HG02885 (cell line): ENCODE measurements around the gene SOCS1.
"Not testable (repeated sequence)": the region's sequence is repeated elsewhere in the genome, so short reads cannot be mapped to it uniquely, and the experiment has no call there.

Experiments
- ATAC-seq: cut with Tn5 transposase; IDR thresholded peaks from one replicate; pipeline ENCODE4 v1.9.1; 2021; ENCODE audit warnings: mild to moderate bottlenecking; ENCODE audit not compliant: unreplicated experiment, poor library complexity

Gene SOCS1

DNA sequence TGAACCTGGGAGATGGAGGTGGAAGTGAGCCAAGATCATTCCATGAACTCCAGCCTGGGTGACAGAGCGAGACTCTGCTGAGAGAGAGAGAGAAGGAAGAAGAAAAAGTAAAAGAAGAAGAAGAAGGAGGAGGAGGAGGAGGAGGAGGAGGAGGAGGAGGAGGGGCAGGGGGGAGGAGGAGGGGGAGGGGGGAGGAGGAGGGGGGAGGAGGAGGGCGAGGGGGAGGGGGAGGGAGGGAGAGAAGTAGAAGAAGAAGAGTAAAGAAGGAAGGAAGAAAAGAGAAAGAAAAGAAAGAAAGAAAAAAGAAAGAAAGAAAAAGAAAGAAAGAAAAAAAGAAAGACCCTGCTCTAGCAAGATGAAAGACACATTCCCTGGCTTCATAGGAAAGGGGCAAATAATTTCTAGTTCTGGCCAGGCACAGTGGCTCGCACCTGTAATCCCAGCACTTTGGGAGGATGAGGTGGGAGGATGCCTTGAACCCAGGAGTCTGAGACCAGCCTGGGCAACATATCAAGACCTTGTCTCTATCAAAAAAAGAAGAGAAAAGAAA lies 23.6 kb downstream of the SOCS1 start:
- no peak for ATAC-seq

DNA sequence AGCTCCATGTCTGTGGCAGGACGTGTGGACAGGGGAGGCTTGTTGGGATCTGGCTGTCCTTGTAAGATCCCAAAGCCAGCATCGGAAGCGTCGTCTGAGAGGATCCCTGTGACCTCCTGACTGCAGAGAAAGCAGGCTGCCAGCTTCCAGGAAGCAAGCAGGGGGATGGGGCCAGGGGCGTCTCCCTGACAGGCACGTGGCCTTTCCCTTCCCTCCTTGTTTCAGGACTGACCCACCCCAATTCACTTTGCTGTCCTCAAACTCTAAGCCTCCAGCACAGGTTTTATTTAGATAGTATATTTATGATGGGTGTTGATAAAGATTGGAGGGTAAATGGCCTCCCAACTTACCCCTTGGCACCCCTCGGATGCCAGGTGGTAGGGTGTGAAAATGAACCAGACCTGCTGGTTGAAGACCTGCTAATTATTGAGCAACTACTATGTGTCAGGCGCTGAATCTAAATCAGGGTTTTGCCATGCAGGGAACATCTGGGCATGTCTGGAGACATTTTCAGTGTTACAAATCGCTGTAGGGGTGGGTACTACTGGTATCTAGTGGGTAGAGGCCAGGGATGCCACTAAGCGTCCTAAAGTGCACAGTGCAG lies 24.5 kb downstream of the SOCS1 start:
- ATAC-seq = no peak

DNA sequence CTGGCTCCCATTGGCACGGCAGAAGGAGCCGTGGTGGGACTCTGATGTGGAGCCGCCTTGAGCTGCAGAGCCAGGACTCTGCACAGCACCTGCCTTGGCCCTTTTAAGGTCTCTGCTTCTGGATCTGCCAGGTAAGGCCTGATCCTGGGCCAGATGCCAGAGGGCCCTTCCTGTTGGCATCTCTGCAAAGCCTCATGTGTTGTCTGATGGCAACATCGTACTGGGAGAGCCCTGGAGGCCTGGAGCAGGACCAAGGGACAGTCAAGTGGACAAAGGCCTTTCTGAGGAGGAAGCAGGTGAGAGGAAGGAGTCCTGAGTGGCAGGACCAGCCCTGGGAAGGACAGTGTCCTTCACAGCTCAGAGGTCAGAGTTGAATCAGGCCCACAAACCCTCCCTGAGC lies 26.1 kb downstream of the SOCS1 start:
- ATAC-seq = no peak

DNA sequence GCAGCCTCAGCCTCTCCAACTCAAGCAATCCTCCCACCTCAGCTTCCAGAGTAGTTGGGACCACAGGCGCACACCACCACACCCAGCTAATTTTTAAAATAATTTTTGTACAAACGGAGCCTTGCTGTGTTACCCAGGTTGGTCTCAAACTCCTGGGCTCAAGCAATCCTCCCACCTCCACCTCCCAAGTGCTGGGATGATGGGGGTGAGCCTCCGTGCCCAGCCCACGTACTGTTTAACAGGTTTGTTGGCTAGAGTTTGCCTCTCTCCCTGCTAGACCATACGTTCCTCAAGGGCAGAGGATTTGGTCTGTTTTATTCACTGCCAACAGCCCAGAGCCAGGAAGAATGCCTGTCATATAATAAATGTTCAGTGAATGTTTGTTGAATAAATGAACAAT lies 26.6 kb downstream of the SOCS1 start:
- no peak for ATAC-seq

DNA sequence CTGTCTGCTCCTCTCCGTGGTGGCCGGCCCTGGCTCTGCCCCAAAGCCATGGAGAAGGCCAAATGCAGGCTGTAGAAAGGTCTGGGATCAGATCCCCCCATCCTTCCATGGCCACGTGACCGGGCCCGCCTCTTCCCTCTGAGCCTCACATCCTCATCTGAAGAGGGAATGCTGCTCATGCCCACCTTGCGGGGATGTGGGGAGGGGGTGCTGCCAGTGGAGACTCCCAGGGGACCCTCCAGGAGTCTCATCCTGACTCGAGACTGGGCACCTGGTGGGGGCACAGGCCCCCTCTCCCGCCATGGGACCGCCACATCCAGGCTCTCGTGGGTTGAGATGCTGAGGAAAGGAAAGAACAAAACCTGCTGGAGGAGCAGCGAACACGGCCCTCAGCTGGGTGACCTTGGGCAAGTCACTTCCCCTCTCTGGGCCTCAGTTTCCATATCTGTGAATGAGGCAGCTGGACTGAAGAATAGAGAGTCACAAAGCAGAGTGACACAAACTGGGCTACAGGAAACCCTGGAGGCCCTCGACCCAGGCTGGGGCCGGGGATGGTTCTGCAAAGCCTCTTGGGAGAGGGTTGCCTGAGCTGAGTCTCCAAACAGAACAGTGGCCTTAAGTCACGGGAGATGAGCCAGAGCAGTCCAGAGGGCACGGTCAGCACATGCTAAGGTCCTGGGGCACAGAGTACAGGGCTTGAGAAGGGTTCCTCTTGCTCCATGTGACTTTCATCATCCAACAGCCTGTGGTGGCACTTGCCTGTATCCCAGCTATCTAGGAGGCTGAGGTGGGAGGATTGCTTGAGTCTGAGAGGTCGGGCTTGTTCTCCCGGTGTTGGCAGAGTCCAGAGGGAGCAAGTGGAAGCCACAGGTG lies 30.1 kb downstream of the SOCS1 start:
- ATAC-seq = no peak

DNA sequence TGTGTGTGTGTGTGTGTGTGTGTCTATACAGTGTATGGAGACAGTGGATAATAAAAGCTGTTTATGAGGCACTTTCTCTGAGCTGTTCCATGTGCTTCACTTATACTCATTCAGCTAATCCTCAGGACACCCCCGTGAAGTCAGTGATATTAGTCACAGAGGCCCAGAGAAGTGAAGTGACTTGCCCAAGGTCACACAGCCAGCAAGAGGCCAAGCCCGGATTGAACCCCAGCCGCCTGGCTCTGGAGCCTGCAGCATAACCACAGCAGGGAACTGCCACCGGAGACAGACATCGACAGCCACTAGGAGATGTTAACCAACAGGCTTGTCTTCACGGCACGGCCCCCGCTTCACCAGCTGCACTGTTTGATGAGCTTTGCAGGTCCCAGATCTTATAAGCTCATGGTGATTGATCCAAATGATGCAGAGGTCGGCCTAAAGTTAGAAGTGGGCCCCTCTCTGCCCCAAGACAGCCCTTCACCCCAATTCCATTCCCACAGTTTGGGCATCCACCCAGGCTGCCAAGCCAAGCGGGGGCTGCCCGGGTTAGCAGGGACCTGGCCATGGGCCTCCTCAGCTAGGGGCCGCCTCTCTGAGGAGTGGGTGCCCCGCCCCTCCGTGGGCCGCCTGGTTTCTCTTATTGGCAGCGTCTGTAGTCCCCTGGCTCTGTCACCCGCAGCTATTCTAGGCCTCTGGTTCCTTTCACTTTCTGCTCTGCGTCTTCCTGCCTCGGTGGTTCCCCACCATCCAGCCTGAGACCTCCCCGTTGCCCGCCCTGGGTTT lies 30.9 kb downstream of the SOCS1 start:
- peak; percentile 91 for ATAC-seq

DNA sequence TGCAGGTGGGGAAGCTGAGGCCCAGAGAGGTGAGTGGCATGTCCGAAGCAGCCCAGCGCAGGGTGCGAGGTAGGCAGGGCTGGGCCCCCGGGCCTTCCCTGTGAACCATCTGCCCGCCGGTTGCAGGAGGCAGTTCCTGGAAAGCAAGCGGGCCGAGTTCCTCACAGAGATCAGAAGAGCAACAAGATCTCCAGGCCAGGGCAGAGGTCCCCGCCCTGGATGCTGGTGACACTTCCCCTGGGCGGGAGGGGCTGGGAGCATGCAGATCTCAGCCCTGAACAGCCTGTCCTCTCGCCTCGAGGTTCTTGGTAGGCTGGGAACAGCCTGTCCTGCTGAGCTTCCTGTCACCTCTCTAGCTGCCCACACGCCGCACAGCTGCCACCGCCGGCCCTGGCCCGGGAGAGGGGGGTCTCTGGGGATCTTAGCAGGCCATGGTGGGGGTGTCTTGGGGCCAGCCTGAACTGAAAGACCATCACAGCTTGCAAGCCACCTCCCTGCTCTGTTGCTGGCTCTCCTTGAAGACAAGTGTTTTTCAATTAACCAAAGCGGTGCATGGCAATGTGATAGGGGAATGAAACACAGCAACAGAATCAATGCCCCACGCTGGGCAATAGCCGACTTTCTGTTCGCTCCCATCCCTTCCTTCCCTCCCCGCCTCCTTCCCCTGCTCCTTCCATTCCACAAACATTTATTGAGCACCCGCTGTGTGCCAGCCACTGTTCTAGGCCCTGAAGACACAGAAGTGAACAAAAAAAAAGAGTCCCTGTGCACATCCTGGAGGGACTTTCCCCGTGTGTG lies 31.7 kb downstream of the SOCS1 start:
- ATAC-seq = peak; percentile 40

DNA sequence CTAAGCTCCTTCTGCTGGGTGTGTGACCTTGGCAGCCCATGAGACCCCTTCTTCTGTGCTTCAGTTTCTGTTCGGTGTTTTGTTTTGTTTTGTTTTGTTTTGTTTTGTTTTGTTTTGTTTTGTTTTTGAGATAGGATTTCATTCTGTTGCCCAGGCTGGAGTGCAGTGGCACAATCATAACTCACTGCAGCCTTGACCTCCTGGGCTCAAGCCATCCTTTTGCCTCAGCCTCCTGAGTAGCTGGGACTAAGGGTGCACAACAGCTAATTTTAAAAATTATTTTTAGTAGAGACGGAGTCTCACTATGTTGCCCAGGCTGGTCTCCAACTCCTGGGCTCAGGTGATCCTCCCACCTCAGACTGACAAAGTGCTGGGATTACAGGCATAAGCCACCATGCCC lies 35.5 kb downstream of the SOCS1 start:
- not testable (repeated sequence) for ATAC-seq

DNA sequence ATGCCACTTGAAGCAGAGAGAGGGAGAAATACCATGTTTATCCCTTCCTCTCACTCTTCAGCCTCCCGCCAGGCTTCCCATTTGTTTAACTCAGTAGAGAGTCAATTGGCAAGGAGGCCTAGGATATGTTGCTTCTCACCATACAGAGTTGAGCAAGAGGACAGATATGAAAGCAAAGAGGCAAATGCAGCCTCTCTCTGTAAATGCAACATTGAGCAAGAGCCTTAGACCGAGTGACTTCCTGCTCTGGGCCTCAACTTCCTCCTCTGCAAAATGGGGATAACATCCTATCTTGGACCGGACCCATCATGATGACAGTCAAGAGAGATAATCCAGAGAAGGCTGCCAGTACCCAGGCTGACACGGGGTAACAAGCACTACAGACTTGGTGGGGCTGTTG lies 36.8 kb downstream of the SOCS1 start:
- ATAC-seq = no peak

DNA sequence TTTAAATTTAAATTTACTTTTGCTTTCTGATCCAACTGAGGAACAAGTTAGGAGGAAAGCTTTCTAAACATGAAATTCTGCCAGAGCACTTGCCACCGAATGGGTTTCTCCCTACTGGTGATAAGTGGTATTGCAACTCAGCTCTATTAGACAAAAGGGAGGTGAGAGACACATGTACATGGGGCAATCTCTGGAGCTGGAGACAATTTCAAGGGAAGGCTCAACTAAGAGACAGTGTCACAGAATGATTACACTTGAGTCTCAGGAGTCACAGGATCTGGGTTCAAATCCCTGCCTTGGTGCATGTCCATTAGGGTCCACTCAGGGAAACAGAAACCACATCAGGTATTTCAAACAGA lies 37.4 kb downstream of the SOCS1 start:
- ATAC-seq = no peak

DNA sequence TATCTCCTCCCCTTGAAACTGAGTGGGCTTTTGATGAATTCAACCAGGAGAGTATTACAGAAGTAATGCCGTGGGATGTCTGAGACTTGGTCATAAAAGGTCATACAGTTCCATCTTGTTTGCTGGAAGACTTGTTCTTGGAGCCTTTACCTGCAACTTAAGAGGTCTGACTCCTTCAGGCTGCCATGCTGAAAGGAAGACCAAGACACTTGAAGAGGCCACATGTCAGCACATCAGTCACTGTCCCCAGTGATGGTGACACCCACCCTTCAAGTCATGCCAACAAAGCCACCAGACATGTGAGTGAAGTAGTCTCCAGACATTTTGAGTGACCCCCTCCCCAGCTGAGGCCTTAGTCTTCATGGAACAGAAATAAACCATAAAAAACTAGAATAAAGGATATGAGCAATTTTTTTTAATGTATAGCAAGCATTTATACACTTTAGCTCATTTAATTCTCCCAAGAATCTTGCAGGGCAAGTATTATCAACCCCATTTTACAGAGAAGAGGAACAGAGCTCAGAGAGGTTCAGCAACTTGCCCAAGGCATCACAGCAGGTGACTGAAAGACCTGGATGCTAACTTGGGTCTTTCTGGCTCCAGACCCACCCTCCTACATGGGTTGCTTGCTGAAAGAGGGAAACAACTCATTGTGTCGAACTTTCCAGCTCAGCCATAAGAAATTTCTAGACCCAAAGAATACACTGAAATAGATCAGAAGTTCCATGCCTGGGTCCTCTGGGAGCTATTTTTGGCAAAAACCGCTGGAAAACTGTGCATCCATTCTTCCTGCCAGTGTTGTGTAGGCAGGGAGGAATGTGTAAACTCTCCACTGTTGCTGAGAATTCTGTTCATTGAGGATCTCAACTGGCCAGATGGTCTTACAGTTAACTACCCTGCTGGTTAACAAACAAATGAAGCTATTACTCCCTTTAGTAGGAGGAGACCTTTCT lies 38.1 kb downstream of the SOCS1 start:
- ATAC-seq = no peak

DNA sequence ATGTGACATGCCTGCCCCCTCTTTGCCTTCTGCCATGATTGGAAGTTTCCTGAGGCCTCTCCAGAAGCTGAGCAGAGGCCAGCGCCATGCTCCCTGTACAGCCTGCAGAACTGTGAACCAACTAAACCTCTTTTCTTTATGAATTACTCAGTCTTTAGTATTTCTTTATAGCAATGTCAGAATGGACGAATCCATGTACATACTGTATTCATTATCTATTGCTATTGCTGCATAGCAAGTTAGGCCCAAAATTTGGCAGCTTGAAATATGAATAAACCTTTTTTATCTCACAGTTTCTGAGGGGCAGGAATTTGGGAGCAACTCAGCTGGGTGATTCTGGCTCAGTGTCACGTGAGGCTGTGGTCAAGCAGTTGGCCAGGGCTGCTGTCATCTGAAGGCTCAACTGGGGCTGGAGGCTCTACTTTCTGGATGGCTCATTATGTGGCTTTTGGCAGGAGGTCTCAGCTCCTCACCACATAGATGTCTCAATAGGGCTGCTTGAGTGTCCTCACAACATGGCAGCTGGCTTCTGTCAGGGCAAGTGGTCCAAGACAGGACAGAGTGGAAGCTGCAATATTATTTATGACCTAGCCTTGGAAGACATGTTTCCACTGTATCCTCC lies 40.0 kb downstream of the SOCS1 start:
- ATAC-seq = no peak

DNA sequence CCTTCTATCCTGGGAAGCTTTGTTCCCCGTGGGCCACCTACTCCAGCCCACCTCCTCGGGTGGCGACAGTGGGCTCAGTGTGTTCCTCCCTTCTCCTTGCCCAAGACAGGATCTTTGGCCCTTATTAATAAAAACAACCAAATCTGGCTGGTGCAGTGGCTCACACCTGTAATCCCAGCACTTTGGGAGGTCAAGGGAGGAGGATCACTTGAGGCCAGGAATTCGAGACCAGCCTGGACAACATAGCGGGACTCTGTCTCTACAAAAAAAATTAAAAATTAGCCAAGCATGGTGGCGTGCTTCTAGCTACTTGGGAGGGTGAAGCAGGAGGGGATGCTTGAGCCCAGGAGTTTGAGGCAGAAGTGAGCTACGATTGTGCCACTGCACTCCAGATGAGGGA lies 42.2 kb downstream of the SOCS1 start:
- ATAC-seq = no peak

DNA sequence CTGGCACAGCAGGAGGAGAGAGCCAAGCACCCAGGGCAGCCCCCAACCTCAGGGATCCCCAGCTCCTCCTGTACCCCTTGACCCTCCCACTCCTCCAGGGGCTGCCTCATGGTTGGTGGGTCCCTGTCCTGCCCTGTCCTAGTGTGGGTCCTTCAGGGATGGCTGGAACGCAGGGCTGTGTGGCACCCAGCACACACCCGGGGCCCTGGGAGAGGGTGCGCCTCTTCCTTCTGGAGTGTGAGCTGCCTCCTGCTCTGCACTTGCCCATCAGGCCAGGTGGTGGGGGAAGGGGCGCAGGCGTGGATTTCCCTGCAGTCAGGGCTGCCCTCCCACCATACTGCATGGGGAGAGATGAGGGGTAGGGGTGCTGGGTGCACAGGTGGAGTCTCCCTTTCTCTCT lies 42.6 kb downstream of the SOCS1 start:
- ATAC-seq = no peak

DNA sequence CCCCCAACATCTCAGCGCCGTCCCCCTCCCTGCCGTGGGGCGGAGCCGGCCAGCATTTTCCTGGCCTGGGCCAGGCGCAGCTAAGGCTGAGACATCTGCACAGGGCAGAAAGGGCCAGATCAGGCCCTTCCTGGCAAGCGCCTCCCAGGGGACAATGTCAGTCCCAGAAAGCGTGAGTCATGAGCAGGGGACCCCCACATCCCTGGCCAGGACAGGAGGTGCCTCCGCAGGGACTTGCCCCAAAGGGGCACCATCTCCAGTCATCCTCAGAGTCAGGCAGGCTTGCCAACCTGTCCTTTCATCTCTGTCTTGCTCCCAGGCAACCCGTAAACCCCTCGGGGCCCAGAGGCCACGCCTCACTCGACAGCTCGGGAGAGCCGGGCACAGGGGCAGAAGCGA lies 43.2 kb downstream of the SOCS1 start:
- ATAC-seq = no peak

DNA sequence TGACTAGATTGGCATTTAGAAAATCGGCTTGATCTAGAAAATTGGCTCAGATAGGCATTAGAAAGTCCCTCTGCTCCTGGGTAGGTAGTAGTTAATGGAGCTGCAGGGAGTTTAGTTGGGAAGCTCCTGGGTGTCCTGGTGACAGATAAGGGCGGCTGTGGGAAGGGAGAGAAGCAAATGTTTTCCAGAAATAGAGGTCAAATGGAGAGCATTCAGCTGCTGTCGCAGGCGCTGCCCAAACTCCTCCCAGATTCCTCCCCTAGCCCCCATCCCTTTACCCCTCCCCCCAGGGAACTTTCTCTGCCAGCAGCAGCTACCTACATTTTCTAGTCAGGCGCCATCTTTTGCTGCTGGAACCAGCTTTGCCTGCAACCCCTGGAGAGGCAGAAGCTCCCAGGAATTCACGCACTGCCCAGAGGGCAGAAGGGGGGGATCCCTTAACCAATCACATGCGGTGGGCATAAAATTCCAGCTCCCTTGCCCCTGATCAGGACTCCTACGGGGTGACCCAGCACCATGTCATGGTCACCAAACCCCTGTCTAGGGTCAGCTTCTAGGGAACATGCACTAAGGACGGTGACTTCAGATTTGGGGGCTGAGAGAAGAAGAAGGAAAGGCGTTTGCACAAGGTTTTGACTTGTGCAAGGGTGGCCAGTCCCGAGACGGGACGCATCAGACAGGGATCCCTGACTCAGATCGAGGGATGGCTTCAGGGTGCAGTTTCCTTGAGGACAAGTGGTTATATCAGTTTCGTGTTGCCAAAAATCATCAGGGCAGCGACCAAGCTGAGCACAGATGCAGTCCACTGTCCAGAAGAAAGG lies 43.8 kb downstream of the SOCS1 start:
- ATAC-seq = no peak

DNA sequence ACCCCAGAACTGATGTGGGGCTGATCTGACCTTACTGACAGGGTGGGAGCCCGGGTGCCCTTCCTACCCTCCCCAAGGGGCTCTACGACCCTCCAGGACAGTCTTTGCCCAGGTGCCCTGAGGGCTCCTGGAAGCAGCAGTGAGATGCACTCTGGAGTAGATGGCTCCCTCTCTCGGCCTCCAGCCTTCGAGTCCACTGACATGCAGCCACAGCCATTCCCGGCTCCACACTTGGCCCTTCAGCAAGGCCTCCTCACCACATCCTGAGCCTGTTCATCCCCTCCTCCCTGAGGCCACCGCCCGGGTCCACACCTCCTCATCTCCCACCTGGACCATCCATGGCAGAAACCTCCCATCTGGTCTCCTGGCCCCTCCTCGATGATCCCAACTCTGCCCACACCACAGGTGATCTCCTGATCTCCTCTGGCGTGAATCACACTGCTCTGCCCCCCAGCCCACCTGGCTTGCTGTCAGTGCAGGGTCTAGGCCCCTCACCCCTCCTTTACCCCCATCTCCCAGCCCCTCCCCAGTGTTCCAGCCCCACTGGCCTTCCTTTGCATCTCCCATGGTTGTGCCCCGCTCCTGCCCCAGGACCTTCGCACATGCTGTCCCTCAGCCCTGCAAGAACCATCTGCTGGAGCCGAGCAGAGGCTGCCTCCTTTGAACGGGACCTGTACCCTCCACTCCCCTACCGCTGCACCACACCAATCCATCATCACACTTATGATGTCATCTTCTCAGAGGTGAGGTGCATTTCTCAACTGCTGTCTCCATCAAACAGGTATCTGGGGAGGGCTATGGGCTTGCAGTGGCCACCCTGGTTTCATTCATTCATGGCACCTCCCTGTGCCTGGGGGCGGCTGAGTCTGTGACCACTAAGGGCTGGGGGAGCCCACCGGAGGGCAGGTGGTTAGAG lies 44.7 kb downstream of the SOCS1 start:
- ATAC-seq = no peak
